ENCODE data around the gene CEP20.

DNA sequence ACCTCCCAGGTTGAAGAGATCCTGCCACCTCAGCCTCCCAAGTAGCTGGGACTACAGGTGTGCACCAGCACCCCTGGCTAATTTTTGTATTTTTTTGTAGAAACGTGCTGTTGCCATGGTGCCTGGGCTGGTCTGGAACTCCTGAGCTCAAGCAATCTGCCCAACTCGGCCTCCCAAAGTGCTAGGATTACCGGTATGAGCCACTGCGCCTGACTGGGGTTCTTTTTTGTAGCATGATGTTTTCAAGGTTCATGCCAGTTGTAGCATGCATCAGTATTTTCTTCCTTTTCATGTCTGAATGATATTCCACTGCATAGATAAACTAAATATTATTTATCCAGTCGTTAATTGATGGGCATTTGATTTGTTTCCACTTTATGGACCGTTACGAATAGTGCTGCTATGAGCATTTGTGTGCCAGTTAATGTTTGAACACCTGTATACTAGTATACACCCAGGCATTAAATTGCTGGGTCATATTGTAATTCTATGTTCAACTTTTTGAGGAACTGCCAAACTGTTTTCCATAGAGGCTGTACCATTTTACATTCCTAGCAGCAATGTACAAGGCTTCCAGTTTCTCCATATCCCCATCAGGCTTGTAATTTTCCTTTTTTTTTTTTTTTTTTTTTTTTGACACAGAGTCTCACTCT, 24.8 kb upstream of the CEP20 start:
- TF ChIP-seq, protein P1, sequence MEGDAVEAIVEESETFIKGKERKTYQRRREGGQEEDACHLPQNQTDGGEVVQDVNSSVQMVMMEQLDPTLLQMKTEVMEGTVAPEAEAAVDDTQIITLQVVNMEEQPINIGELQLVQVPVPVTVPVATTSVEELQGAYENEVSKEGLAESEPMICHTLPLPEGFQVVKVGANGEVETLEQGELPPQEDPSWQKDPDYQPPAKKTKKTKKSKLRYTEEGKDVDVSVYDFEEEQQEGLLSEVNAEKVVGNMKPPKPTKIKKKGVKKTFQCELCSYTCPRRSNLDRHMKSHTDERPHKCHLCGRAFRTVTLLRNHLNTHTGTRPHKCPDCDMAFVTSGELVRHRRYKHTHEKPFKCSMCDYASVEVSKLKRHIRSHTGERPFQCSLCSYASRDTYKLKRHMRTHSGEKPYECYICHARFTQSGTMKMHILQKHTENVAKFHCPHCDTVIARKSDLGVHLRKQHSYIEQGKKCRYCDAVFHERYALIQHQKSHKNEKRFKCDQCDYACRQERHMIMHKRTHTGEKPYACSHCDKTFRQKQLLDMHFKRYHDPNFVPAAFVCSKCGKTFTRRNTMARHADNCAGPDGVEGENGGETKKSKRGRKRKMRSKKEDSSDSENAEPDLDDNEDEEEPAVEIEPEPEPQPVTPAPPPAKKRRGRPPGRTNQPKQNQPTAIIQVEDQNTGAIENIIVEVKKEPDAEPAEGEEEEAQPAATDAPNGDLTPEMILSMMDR (IDR thresholded peaks at IDR 0.05; ENCODE audit: borderline replicate concordance, extremely low read depth, low read length, poor library complexity, severe bottlenecking) = no peak
- TF ChIP-seq EZH2 (IDR thresholded peaks at IDR 0.05; ENCODE audit: borderline replicate concordance, low read depth, low read length, severe bottlenecking) = no peak

Data from DND-41 (cell line).